Mammary epithelial cell (primary cell): Measurements from ENCODE around the gene FASTKD2.

ENCODE experiments used
- CTCF ChIP-seq, 2 donors: IDR thresholded peaks in 1 of 2; conservative IDR thresholded peaks in 1 of 2; 2 replicates each; pipeline ENCODE4 v1.5.1; 2011 to 2012; ENCODE audit warnings: inconsistent platforms in 2 of 2, low read length in 2 of 2, mild to moderate bottlenecking in 2 of 2, control low read depth in 1 of 2, low read depth in 1 of 2; ENCODE audit not compliant: insufficient read depth in 1 of 2; ENCODE audit errors: extremely low read depth in 1 of 2
- EZH2 ChIP-seq: IDR thresholded peaks from 2 replicates; pipeline ENCODE4 v1.6.1; 2012; ENCODE audit warnings: low read length, inconsistent platforms, borderline replicate concordance

- TF ChIP-seq CTCF (conservative IDR thresholded peaks at IDR 0.05 in 1 of 2, IDR thresholded peaks at IDR 0.05 in 1 of 2; ENCODE audit: extremely low read depth in 1 of 2, insufficient read depth in 1 of 2, low read depth in 1 of 2, low read length in 2 of 2) (no peak), EZH2 (no peak)
Observed at GRCh38 chr2:206723288-206723687, 42.1 kb upstream of the FASTKD2 start.
